A673 (cell line): ENCODE data around the gene MAS1L.

Source experiments
- CTCF ChIP-seq: fragments of 300-800, 200-600 bp; sonication (generic); conservative IDR thresholded peaks from 2 replicates; pipeline ENCODE4 v1.5.1; 2017; ENCODE audit warnings: low read depth, mild to moderate bottlenecking, antibody characterized with exemption, low read length, moderate library complexity, mixed read lengths
- EZH2 ChIP-seq: fragments of 200-600 bp; sonication (generic); IDR thresholded peaks from 2 replicates; pipeline ENCODE4 v1.6.1; 2017; ENCODE audit warnings: borderline replicate concordance, low read depth, mild to moderate bottlenecking, mixed read lengths, antibody characterized with exemption, low read length; ENCODE audit not compliant: poor library complexity, severe bottlenecking

GRCh38 chr6:29490055-29490454 is 2.3 kb upstream of the MAS1L start:
- no peak for TF ChIP-seq CTCF
- no peak for TF ChIP-seq EZH2
